ENCODE data around the gene ERC2. TPM values are rescaled to one million over a fixed set of nuclear protein-coding genes. Genes with fewer than 3 reads are reported as not detected.

ERC2 gene
- total and polyA plus RNA-seq, 2 donors (not counting 1 experiment from before 2014, with no cell fraction given), result 0.14 to 0.17 TPM

GRCh38 chr3:56173601-56174000 is 294.7 kb downstream of the ERC2 start:
- H3K9ac ChIP-seq (ENCODE audit: insufficient read depth, low read length), result no peak overlapping the region
- TF ChIP-seq EZH2 (IDR thresholded peaks at IDR 0.05; ENCODE audit: low read length, missing control alignments), result no peak
- TF ChIP-seq CTCF (conservative IDR thresholded peaks at IDR 0.05 in 1 of 2, IDR thresholded peaks at IDR 0.05 in 1 of 2; ENCODE audit: low read depth in 1 of 2, low read length in 2 of 2), result no peak
- no peak overlapping the region for H3K27ac ChIP-seq (ENCODE audit: insufficient read depth, low read length)
- H4K20me1 ChIP-seq (ENCODE audit: control insufficient read depth, extremely low read depth, insufficient read depth, low read length), result no peaks in the 10 kb centered on the region
- no peaks in the 10 kb centered on the region for H3K79me2 ChIP-seq (ENCODE audit: control insufficient read depth, insufficient read depth, low read length)
- H3K4me1 ChIP-seq (ENCODE audit: control insufficient read depth, extremely low read depth, insufficient read depth, low read length), result no peaks in the 10 kb centered on the region
- no peaks in the 10 kb centered on the region for H3K27me3 ChIP-seq (ENCODE audit: control insufficient read depth, insufficient read depth, low read length)
- no peaks in the 10 kb centered on the region for H3K36me3 ChIP-seq (ENCODE audit: control insufficient read depth, insufficient read depth, low read length)
- no peak for DNase-seq (ENCODE audit: low read depth in 2 of 2)
- no peak overlapping the region for H2AFZ ChIP-seq (ENCODE audit: low read length)
- no peaks in the 10 kb centered on the region for H3K9me3 ChIP-seq (ENCODE audit: control insufficient read depth, insufficient read depth, low read depth, low read length)
- H3K4me3 ChIP-seq (replicated peaks in 1 of 4; ENCODE audit: control extremely low read depth in 1 of 4, insufficient read depth in 1 of 4, low read depth in 3 of 4, low read length in 4 of 4), result no peak overlapping the region
- no peak overlapping the region for H3K4me2 ChIP-seq (ENCODE audit: extremely low read depth, insufficient read depth, low read length)

- Histone ChIP-seq H3K4me3 (replicated peaks in 1 of 4; ENCODE audit: control extremely low read depth in 1 of 4, insufficient read depth in 1 of 4, low read depth in 3 of 4, low read length in 4 of 4) (no peak overlapping the region), H4K20me1 (ENCODE audit: control insufficient read depth, extremely low read depth, insufficient read depth, low read length) (no peaks in the 10 kb centered on the region), H3K9me3 (ENCODE audit: control insufficient read depth, insufficient read depth, low read depth, low read length) (no peaks in the 10 kb centered on the region), H3K27ac (ENCODE audit: insufficient read depth, low read length) (no peak overlapping the region), H3K79me2 (ENCODE audit: control insufficient read depth, insufficient read depth, low read length) (no peaks in the 10 kb centered on the region), H2AFZ (ENCODE audit: low read length) (no peak overlapping the region), H3K4me1 (ENCODE audit: control insufficient read depth, extremely low read depth, insufficient read depth, low read length) (no peaks in the 10 kb centered on the region), H3K9ac (ENCODE audit: insufficient read depth, low read length) (no peak overlapping the region), H3K36me3 (ENCODE audit: control insufficient read depth, insufficient read depth, low read length) (no peaks in the 10 kb centered on the region), H3K4me2 (ENCODE audit: extremely low read depth, insufficient read depth, low read length) (no peak overlapping the region), H3K27me3 (ENCODE audit: control insufficient read depth, insufficient read depth, low read length) (no peaks in the 10 kb centered on the region)
- no peak for DNase-seq (ENCODE audit: low read depth in 2 of 2)
- no peak for TF ChIP-seq CTCF (conservative IDR thresholded peaks at IDR 0.05 in 1 of 2, IDR thresholded peaks at IDR 0.05 in 1 of 2; ENCODE audit: low read depth in 1 of 2, low read length in 2 of 2)
- no peak for TF ChIP-seq EZH2 (IDR thresholded peaks at IDR 0.05; ENCODE audit: low read length, missing control alignments)
Observed at GRCh38 chr3:56164436-56164835, 303.8 kb downstream of the ERC2 start.

GRCh38 chr3:56157693-56158362 is 310.4 kb downstream of the ERC2 start:
- Histone ChIP-seq H3K9ac (ENCODE audit: insufficient read depth, low read length) (no peak overlapping the region), H3K27ac (ENCODE audit: insufficient read depth, low read length) (no peak overlapping the region), H3K27me3 (ENCODE audit: control insufficient read depth, insufficient read depth, low read length) (no peaks in the 10 kb centered on the region), H2AFZ (ENCODE audit: low read length) (no peak overlapping the region), H3K36me3 (ENCODE audit: control insufficient read depth, insufficient read depth, low read length) (no peaks in the 10 kb centered on the region), H3K4me1 (ENCODE audit: control insufficient read depth, extremely low read depth, insufficient read depth, low read length) (peaks cover 2% of the 10 kb centered on the region), H3K79me2 (ENCODE audit: control insufficient read depth, insufficient read depth, low read length) (no peaks in the 10 kb centered on the region), H3K9me3 (ENCODE audit: control insufficient read depth, insufficient read depth, low read depth, low read length) (no peaks in the 10 kb centered on the region), H3K4me3 (replicated peaks in 1 of 4; ENCODE audit: control extremely low read depth in 1 of 4, insufficient read depth in 1 of 4, low read depth in 3 of 4, low read length in 4 of 4) (no peak overlapping the region), H3K4me2 (ENCODE audit: extremely low read depth, insufficient read depth, low read length) (no peak overlapping the region), H4K20me1 (ENCODE audit: control insufficient read depth, extremely low read depth, insufficient read depth, low read length) (no peaks in the 10 kb centered on the region)
- peak; percentile 49 to 51 for DNase-seq (ENCODE audit: low read depth in 2 of 2)
- TF ChIP-seq EZH2 (IDR thresholded peaks at IDR 0.05; ENCODE audit: low read length, missing control alignments) (no peak), CTCF (conservative IDR thresholded peaks at IDR 0.05 in 1 of 2, IDR thresholded peaks at IDR 0.05 in 1 of 2; ENCODE audit: low read depth in 1 of 2, low read length in 2 of 2) (no peak)

Data from fibroblast of lung (primary cell).